SK-N-SH treated with all-trans-retinoic acid at 6 μM for 48 hours (cell line): Measurements from ENCODE around the gene SPATA46.

Experiments
- ARNTL ChIP-seq: fragments of 450-650 bp; formaldehyde crosslinking; IDR thresholded peaks from 2 replicates; pipeline ENCODE4 v1.5.0; 2020; ENCODE audit warnings: low read depth, mild to moderate bottlenecking, moderate library complexity, borderline replicate concordance
- ISL1 ChIP-seq: fragments of 250-450 bp; sonication (Bioruptor Pico); IDR thresholded peaks from 2 replicates; pipeline ENCODE4 v2.1.2; 2022; ENCODE audit warnings: mild to moderate bottlenecking, moderate library complexity
- PPARA ChIP-seq: fragments of 250-450 bp; sonication (Bioruptor Pico); IDR thresholded peaks from 2 replicates; pipeline ENCODE4 v1.5.0; 2020; ENCODE audit warnings: mild to moderate bottlenecking, borderline replicate concordance
- SNAI2 ChIP-seq: fragments of 250-450 bp; sonication (Bioruptor Pico); IDR thresholded peaks from 2 replicates; pipeline ENCODE4 v1.5.0; 2020; ENCODE audit warnings: mild to moderate bottlenecking, moderate library complexity
- TOX ChIP-seq: fragments of 250-450 bp; sonication (Bioruptor Pico); IDR thresholded peaks from 2 replicates; pipeline ENCODE4 v1.8.0; 2021; ENCODE audit warnings: mild to moderate bottlenecking, moderate library complexity, borderline replicate concordance
- ZC3H10 ChIP-seq: fragments of 250-450 bp; sonication (Bioruptor Pico); IDR thresholded peaks from 2 replicates; pipeline ENCODE4 v1.5.1; 2021; ENCODE audit warnings: mild to moderate bottlenecking, moderate library complexity
- ZNF70 ChIP-seq: fragments of 450-650 bp; formaldehyde crosslinking; IDR thresholded peaks from 2 replicates; pipeline ENCODE4 v1.5.0; 2020; ENCODE audit warnings: mild to moderate bottlenecking, moderate library complexity
- TF ChIP-seq, protein P1 (sequence below): fragments of 250-450 bp; sonication (Bioruptor Pico); IDR thresholded peaks from 2 replicates; pipeline ENCODE4 v1.8.0; 2020; ENCODE audit warnings: mild to moderate bottlenecking, moderate library complexity, borderline replicate concordance
- TF ChIP-seq, protein P2 (sequence below): fragments of 250-450 bp; sonication (Bioruptor Pico); IDR thresholded peaks from 2 replicates; pipeline ENCODE4 v1.5.1; 2020; ENCODE audit warnings: low read depth, mild to moderate bottlenecking, moderate library complexity
- TF ChIP-seq, protein P3 (sequence below): fragments of 250-450 bp; sonication (Bioruptor Pico); IDR thresholded peaks from 2 replicates; pipeline ENCODE4 v1.5.1; 2021; ENCODE audit warnings: mild to moderate bottlenecking, moderate library complexity

DNA sequence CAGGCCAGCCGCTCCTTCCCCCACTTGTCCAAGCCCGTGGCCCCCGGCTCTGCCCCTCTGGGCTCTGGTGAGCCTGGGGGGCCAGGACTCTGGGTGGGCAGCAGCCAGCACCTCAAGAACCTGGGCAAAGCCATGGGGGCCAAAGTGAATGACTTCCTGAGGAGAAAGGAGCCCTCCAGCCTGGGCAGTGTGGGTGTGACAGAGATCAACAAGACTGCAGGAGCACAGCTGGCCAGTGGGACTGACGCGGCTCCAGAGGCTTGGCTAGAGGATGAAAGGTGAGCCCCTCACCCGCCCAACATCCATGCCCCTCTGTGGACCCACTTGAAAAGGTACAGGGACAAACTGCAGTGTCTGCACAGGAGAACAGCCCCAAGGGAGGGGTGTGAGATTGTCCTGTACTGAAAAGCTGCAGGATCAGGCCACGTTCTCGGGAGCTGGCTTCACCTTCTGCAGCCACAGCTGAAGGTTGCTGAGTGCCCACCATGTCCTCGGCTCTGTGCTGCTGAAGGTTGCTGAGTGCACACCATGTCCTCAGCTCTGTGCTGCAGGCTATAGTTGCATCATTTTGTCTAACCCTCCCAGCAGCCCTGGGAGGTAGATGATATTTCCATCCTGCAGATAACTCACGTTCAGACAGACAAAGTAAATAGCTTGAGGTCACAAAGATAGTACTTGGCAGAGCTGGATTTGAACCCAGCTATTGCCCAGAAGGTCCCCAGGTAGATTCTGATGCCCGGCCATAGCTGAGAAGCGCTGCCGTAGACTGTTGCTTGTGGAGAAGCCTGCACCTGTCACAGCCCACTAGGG lies 5.5 kb upstream of the SPATA46 start:
- TF ChIP-seq SNAI2 = no peak
- TF ChIP-seq, protein P1, sequence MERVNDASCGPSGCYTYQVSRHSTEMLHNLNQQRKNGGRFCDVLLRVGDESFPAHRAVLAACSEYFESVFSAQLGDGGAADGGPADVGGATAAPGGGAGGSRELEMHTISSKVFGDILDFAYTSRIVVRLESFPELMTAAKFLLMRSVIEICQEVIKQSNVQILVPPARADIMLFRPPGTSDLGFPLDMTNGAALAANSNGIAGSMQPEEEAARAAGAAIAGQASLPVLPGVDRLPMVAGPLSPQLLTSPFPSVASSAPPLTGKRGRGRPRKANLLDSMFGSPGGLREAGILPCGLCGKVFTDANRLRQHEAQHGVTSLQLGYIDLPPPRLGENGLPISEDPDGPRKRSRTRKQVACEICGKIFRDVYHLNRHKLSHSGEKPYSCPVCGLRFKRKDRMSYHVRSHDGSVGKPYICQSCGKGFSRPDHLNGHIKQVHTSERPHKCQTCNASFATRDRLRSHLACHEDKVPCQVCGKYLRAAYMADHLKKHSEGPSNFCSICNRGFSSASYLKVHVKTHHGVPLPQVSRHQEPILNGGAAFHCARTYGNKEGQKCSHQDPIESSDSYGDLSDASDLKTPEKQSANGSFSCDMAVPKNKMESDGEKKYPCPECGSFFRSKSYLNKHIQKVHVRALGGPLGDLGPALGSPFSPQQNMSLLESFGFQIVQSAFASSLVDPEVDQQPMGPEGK = no peak
- TF ChIP-seq ISL1 (CRISPR knock-in tag) = no peak
- TF ChIP-seq TOX (CRISPR knock-in tag) = no peak
- no peak for TF ChIP-seq PPARA (CRISPR knock-in tag)
- no peak for TF ChIP-seq ZNF70 (CRISPR knock-in tag)
- no peak for TF ChIP-seq ZC3H10 (CRISPR knock-in tag)
- TF ChIP-seq, protein P2, sequence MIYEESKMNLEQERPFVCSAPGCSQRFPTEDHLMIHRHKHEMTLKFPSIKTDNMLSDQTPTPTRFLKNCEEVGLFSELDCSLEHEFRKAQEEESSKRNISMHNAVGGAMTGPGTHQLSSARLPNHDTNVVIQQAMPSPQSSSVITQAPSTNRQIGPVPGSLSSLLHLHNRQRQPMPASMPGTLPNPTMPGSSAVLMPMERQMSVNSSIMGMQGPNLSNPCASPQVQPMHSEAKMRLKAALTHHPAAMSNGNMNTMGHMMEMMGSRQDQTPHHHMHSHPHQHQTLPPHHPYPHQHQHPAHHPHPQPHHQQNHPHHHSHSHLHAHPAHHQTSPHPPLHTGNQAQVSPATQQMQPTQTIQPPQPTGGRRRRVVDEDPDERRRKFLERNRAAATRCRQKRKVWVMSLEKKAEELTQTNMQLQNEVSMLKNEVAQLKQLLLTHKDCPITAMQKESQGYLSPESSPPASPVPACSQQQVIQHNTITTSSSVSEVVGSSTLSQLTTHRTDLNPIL = no peak
- TF ChIP-seq ARNTL = no peak
- TF ChIP-seq, protein P3, sequence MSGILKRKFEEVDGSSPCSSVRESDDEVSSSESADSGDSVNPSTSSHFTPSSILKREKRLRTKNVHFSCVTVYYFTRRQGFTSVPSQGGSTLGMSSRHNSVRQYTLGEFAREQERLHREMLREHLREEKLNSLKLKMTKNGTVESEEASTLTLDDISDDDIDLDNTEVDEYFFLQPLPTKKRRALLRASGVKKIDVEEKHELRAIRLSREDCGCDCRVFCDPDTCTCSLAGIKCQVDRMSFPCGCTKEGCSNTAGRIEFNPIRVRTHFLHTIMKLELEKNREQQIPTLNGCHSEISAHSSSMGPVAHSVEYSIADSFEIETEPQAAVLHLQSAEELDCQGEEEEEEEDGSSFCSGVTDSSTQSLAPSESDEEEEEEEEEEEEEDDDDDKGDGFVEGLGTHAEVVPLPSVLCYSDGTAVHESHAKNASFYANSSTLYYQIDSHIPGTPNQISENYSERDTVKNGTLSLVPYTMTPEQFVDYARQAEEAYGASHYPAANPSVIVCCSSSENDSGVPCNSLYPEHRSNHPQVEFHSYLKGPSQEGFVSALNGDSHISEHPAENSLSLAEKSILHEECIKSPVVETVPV (CRISPR knock-in tag) = no peak
